ENCODE results near the gene KDM1A. TPM values are rescaled to one million over a fixed set of nuclear protein-coding genes. Genes with fewer than 3 reads are reported as not detected.

KDM1A gene
- polyA plus RNA-seq, 2 of the 4 experiments (the other 2 are of a cell fraction) = 66.4 to 80.3 TPM

GRCh38 chr1:23108918-23109533, 89.8 kb downstream of the KDM1A start:
- 0 out of 6 replicates have a peak overlapping the region, but pooled peaks of 1 of the 2 experiments have one; percentile 16 for H3K27ac ChIP-seq
- FAIRE-seq (no peak), DNase-seq (ENCODE audit: low read depth in 1 of 2, low spot score in 1 of 2) (no peak), ATAC-seq (no peak)
- no peak overlapping the region for H3K4me3 ChIP-seq
- ChIA-PET CTCF (interaction anchor here (0.7 to 4.4 kb wide), 4 partner anchors 10 to 431 kb away, joined by 3 to 18 read pairs (median 10); partner anchors contain the start of gene HTR1D), POLR2A (no interaction called here)
- no peak overlapping the region for H3K4me2 ChIP-seq
- peaks cover 49% of the 10 kb centered on the region for H3K4me1 ChIP-seq
- 62% methylated on average over 4 of the region's 4 CpGs for WGBS (ENCODE audit: missing lambda C conversion rate)
- TF ChIP-seq RCOR1 (IDR thresholded peaks at IDR 0.05; ENCODE audit: low read depth, low read length) (no peak), CBX2 (IDR thresholded peaks at IDR 0.05; ENCODE audit: borderline replicate concordance, low read depth) (no peak)
- H3K9me3 ChIP-seq = no peaks in the 10 kb centered on the region

- H3K4me2 ChIP-seq = no peak overlapping the region
- ChIA-PET POLR2A (no interaction called here), CTCF (interaction anchor here (0.7 to 4.4 kb wide), 5 partner anchors 8 to 106 kb away, joined by 3 to 18 read pairs (median 3); partner anchors contain the start of gene HTR1D)
- FAIRE-seq = no peak
- H3K9me3 ChIP-seq = no peaks in the 10 kb centered on the region
- H3K4me1 ChIP-seq = peaks cover 63% of the 10 kb centered on the region
- TF ChIP-seq PBX3 (IDR thresholded peaks at IDR 0.05) (no peak), RARB (CRISPR knock-in tag; IDR thresholded peaks at IDR 0.05) (no peak), BCL3 (IDR thresholded peaks at IDR 0.05) (no peak), REST (IDR thresholded peaks at IDR 0.05) (0 out of 2 replicates have a peak, but pooled peaks have one; percentile 2), TP53 (CRISPR knock-in tag; IDR thresholded peaks at IDR 0.05) (no peak)
- WGBS (ENCODE audit: missing lambda C conversion rate) = over 99% methylated on average over 5 of the region's 5 CpGs
- no peak overlapping the region for H3K27ac ChIP-seq
- H3K4me3 ChIP-seq = no peak overlapping the region
- DNase-seq (ENCODE audit: low read depth in 1 of 2, low spot score in 1 of 2) = no peak
- ATAC-seq = no peak
These were observed 91.1 kb downstream of the KDM1A start for GRCh38 chr1:23110391-23110790.

- WGBS (ENCODE audit: missing lambda C conversion rate) = 88% methylated on average over 6 of the region's 6 CpGs
- ATAC-seq (no peak), DNase-seq (ENCODE audit: low read depth in 1 of 2, low spot score in 1 of 2) (no peak), FAIRE-seq (no peak)
- no peak overlapping the region for H3K4me3 ChIP-seq
- CTCF ChIA-PET = interaction anchor here (0.8 to 1.4 kb wide), 3 partner anchors 11 to 20 kb away, joined by 3 to 6 read pairs (median 3); no protein-coding TSS in a partner anchor
- no peak overlapping the region for H3K27ac ChIP-seq
- POLR2A ChIA-PET = no interaction called here
- H3K4me2 ChIP-seq = no peak overlapping the region
- H3K9me3 ChIP-seq = no peaks in the 10 kb centered on the region
- peaks cover 76% of the 10 kb centered on the region for H3K4me1 ChIP-seq
- TF ChIP-seq USF2 (IDR thresholded peaks at IDR 0.05) (no peak), POLR2AphosphoS2 (conservative IDR thresholded peaks at IDR 0.05; ENCODE audit: low read length) (no peak), BHLHE40 (IDR thresholded peaks at IDR 0.05; ENCODE audit: low read depth, low read length) (no peak), MAX (IDR thresholded peaks at IDR 0.05) (no peak), JUNB (IDR thresholded peaks at IDR 0.05) (no peak), NPAS2 (CRISPR knock-in tag; IDR thresholded peaks at IDR 0.05; ENCODE audit: borderline replicate concordance) (no peak), MYC (IDR thresholded peaks at IDR 0.05; ENCODE audit: borderline replicate concordance, low read length) (no peak), RFX5 (IDR thresholded peaks at IDR 0.05) (no peak), PHF8 (IDR thresholded peaks at IDR 0.05; ENCODE audit: borderline replicate concordance, low read depth) (no peak), RNF2 (IDR thresholded peaks at IDR 0.05; ENCODE audit: borderline replicate concordance, low read depth) (no peak), NFE2L2 (conservative IDR thresholded peaks at IDR 0.05; ENCODE audit: low read length) (no peak), JUN (IDR thresholded peaks at IDR 0.05) (no peak), FOSB (CRISPR knock-in tag; IDR thresholded peaks at IDR 0.05) (no peak), HMGXB4 (CRISPR knock-in tag; IDR thresholded peaks at IDR 0.05; ENCODE audit: borderline replicate concordance) (no peak), HOXB5 (CRISPR knock-in tag; IDR thresholded peaks at IDR 0.05) (no peak)
These were observed 92.6 kb downstream of the KDM1A start for GRCh38 chr1:23111600-23112535.

Data from A549 (cell line).